SK-N-SH treated with all-trans-retinoic acid at 6 μM for 48 hours (cell line): ENCODE measurements around the gene XAGE1A.

Source experiments
- ATAC-seq: fragments of 200-7000 bp; cut with Tn5 transposase; 3 replicates; pipeline ENCODE4 v1.9.1; 2020; ENCODE audit warnings: mild to moderate bottlenecking, moderate library complexity
- ARNTL ChIP-seq: fragments of 450-650 bp; formaldehyde crosslinking; IDR thresholded peaks from 2 replicates; pipeline ENCODE4 v1.5.0; 2020; ENCODE audit warnings: low read depth, mild to moderate bottlenecking, moderate library complexity, borderline replicate concordance
- BACH2 ChIP-seq: fragments of 250-450 bp; sonication (Bioruptor Pico); IDR thresholded peaks from 2 replicates; pipeline ENCODE4 v1.9.0; 2021; ENCODE audit warnings: mild to moderate bottlenecking, borderline replicate concordance
- CSDC2 ChIP-seq: fragments of 250-450 bp; sonication (Bioruptor Pico); IDR thresholded peaks from 2 replicates; pipeline ENCODE4 v1.5.0; 2020; ENCODE audit warnings: mild to moderate bottlenecking, moderate library complexity
- CSRNP3 ChIP-seq: fragments of 250-450 bp; sonication (Bioruptor Pico); IDR thresholded peaks from 2 replicates; pipeline ENCODE4 v1.5.1; 2021; ENCODE audit warnings: mild to moderate bottlenecking, moderate library complexity
- ESRRG ChIP-seq: fragments of 250-450 bp; sonication (Bioruptor Pico); IDR thresholded peaks from 2 replicates; pipeline ENCODE4 v1.6.1; 2021; ENCODE audit warnings: mild to moderate bottlenecking
- GLIS3 ChIP-seq: fragments of 250-450 bp; sonication (Bioruptor Pico); IDR thresholded peaks from 2 replicates; pipeline ENCODE4 v1.5.0; 2020; ENCODE audit warnings: mild to moderate bottlenecking, moderate library complexity
- ISL1 ChIP-seq: fragments of 250-450 bp; sonication (Bioruptor Pico); IDR thresholded peaks from 2 replicates; pipeline ENCODE4 v2.1.2; 2022; ENCODE audit warnings: mild to moderate bottlenecking, moderate library complexity
- OSR1 ChIP-seq: fragments of 250-450 bp; sonication (Bioruptor Pico); IDR thresholded peaks from 2 replicates; pipeline ENCODE4 v1.8.0; 2022; ENCODE audit warnings: moderate library complexity, mild to moderate bottlenecking, inconsistent platforms
- PPARA ChIP-seq: fragments of 250-450 bp; sonication (Bioruptor Pico); IDR thresholded peaks from 2 replicates; pipeline ENCODE4 v1.5.0; 2020; ENCODE audit warnings: mild to moderate bottlenecking, borderline replicate concordance
- RARB ChIP-seq: fragments of 250-450 bp; sonication (Bioruptor Pico); IDR thresholded peaks from 2 replicates; pipeline ENCODE4 v1.8.0; 2021; ENCODE audit warnings: mild to moderate bottlenecking, moderate library complexity
- TCF4 ChIP-seq: fragments of 250-450 bp; sonication (Bioruptor Pico); IDR thresholded peaks from 2 replicates; pipeline ENCODE4 v1.8.0; 2021; ENCODE audit warnings: mild to moderate bottlenecking, moderate library complexity, borderline replicate concordance
- TOX ChIP-seq: fragments of 250-450 bp; sonication (Bioruptor Pico); IDR thresholded peaks from 2 replicates; pipeline ENCODE4 v1.8.0; 2021; ENCODE audit warnings: mild to moderate bottlenecking, moderate library complexity, borderline replicate concordance
- TSHZ2 ChIP-seq: fragments of 250-450 bp; sonication (Bioruptor Pico); IDR thresholded peaks from 2 replicates; pipeline ENCODE4 v1.5.0; 2020; ENCODE audit warnings: mild to moderate bottlenecking, moderate library complexity
- ZC3H10 ChIP-seq: fragments of 250-450 bp; sonication (Bioruptor Pico); IDR thresholded peaks from 2 replicates; pipeline ENCODE4 v1.5.1; 2021; ENCODE audit warnings: mild to moderate bottlenecking, moderate library complexity
- ZFP3 ChIP-seq: fragments of 250-450 bp; sonication (Bioruptor Pico); IDR thresholded peaks from 2 replicates; pipeline ENCODE4 v1.5.0; 2020; ENCODE audit warnings: mild to moderate bottlenecking, moderate library complexity
- ZFP30 ChIP-seq: fragments of 450-650 bp; formaldehyde crosslinking; IDR thresholded peaks from 2 replicates; pipeline ENCODE4 v1.5.0; 2022; ENCODE audit warnings: mild to moderate bottlenecking, moderate library complexity
- ZNF565 ChIP-seq: fragments of 450-650 bp; formaldehyde crosslinking; conservative IDR thresholded peaks from 2 replicates; pipeline ENCODE4 v1.5.0; 2020; ENCODE audit warnings: low read depth, mild to moderate bottlenecking, moderate library complexity
- ZNF70 ChIP-seq: fragments of 450-650 bp; formaldehyde crosslinking; IDR thresholded peaks from 2 replicates; pipeline ENCODE4 v1.5.0; 2020; ENCODE audit warnings: mild to moderate bottlenecking, moderate library complexity
- ZNF8 ChIP-seq: fragments of 450-650 bp; formaldehyde crosslinking; IDR thresholded peaks from 2 replicates; pipeline ENCODE4 v1.5.0; 2020; ENCODE audit warnings: mild to moderate bottlenecking, moderate library complexity
- TF ChIP-seq, protein P1 (sequence below): fragments of 250-450 bp; sonication (Bioruptor Pico); IDR thresholded peaks from 2 replicates; pipeline ENCODE4 v1.8.0; 2021; ENCODE audit warnings: low read depth, mild to moderate bottlenecking, moderate library complexity, borderline replicate concordance
- TF ChIP-seq, protein P2 (sequence below): fragments of 250-450 bp; sonication (Bioruptor Pico); IDR thresholded peaks from 2 replicates; pipeline ENCODE4 v1.5.1; 2020; ENCODE audit warnings: low read depth, mild to moderate bottlenecking, moderate library complexity
- TF ChIP-seq, protein P3 (sequence below): fragments of 250-450 bp; sonication (Bioruptor Pico); IDR thresholded peaks from 2 replicates; pipeline ENCODE4 v1.8.0; 2020; ENCODE audit warnings: mild to moderate bottlenecking, moderate library complexity, borderline replicate concordance

XAGE1A gene

DNA sequence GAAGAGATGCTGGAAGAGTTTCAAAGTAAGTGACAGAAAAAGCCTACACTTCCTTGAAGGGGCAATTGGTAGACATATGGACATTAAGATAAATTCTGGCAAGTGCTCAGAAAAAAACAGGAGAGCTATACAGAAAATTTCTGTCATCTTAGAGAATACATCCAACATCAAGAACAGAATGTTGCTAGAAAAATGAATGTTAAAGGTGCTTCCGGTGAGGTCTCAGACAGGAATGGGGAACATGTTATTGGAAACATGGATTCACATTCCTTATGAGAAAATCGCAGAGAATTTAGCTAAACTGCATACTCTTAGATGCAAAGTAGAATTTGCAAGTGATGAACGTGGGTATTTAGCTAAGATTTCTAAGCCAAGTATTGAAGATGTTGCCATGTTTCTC is 11.7 kb downstream of the XAGE1A start:
- TF ChIP-seq, protein P1, sequence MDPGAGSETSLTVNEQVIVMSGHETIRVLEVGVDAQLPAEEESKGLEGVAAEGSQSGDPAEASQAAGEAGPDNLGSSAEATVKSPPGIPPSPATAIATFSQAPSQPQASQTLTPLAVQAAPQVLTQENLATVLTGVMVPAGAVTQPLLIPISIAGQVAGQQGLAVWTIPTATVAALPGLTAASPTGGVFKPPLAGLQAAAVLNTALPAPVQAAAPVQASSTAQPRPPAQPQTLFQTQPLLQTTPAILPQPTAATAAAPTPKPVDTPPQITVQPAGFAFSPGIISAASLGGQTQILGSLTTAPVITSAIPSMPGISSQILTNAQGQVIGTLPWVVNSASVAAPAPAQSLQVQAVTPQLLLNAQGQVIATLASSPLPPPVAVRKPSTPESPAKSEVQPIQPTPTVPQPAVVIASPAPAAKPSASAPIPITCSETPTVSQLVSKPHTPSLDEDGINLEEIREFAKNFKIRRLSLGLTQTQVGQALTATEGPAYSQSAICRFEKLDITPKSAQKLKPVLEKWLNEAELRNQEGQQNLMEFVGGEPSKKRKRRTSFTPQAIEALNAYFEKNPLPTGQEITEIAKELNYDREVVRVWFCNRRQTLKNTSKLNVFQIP, result no peak
- TF ChIP-seq OSR1 (no peak), ZNF70 (no peak), ARNTL (CRISPR knock-in tag) (no peak), CSRNP3 (CRISPR knock-in tag) (no peak), TOX (CRISPR knock-in tag) (no peak), RARB (CRISPR knock-in tag) (no peak), BACH2 (CRISPR knock-in tag) (no peak), ZFP3 (CRISPR knock-in tag) (no peak), PPARA (CRISPR knock-in tag) (no peak), ZNF8 (CRISPR knock-in tag) (no peak), TCF4 (no peak), ESRRG (CRISPR knock-in tag) (no peak), CSDC2 (no peak), TSHZ2 (CRISPR knock-in tag) (no peak)
- ATAC-seq, result no peak

- ATAC-seq, result no peak
- no peak for TF ChIP-seq OSR1
- TF ChIP-seq TCF4, result no peak
- no peak for TF ChIP-seq ZC3H10 (CRISPR knock-in tag)
- no peak for TF ChIP-seq ZNF8 (CRISPR knock-in tag)
- no peak for TF ChIP-seq CSDC2
- TF ChIP-seq ZFP3 (CRISPR knock-in tag), result no peak
- TF ChIP-seq, protein P2, sequence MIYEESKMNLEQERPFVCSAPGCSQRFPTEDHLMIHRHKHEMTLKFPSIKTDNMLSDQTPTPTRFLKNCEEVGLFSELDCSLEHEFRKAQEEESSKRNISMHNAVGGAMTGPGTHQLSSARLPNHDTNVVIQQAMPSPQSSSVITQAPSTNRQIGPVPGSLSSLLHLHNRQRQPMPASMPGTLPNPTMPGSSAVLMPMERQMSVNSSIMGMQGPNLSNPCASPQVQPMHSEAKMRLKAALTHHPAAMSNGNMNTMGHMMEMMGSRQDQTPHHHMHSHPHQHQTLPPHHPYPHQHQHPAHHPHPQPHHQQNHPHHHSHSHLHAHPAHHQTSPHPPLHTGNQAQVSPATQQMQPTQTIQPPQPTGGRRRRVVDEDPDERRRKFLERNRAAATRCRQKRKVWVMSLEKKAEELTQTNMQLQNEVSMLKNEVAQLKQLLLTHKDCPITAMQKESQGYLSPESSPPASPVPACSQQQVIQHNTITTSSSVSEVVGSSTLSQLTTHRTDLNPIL (CRISPR knock-in tag), result no peak
- no peak for TF ChIP-seq ZNF565 (CRISPR knock-in tag)
- TF ChIP-seq CSRNP3 (CRISPR knock-in tag), result no peak
- no peak for TF ChIP-seq ZFP30 (CRISPR knock-in tag)
- TF ChIP-seq RARB (CRISPR knock-in tag), result no peak
- TF ChIP-seq ISL1 (CRISPR knock-in tag), result no peak
- TF ChIP-seq GLIS3, result no peak
- no peak for TF ChIP-seq ARNTL (CRISPR knock-in tag)
- TF ChIP-seq ZNF70, result no peak
- TF ChIP-seq, protein P3, sequence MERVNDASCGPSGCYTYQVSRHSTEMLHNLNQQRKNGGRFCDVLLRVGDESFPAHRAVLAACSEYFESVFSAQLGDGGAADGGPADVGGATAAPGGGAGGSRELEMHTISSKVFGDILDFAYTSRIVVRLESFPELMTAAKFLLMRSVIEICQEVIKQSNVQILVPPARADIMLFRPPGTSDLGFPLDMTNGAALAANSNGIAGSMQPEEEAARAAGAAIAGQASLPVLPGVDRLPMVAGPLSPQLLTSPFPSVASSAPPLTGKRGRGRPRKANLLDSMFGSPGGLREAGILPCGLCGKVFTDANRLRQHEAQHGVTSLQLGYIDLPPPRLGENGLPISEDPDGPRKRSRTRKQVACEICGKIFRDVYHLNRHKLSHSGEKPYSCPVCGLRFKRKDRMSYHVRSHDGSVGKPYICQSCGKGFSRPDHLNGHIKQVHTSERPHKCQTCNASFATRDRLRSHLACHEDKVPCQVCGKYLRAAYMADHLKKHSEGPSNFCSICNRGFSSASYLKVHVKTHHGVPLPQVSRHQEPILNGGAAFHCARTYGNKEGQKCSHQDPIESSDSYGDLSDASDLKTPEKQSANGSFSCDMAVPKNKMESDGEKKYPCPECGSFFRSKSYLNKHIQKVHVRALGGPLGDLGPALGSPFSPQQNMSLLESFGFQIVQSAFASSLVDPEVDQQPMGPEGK (CRISPR knock-in tag), result no peak
- TF ChIP-seq, protein P1, result no peak
These were observed 14.3 kb downstream of the XAGE1A start for GRCh38 chrX:52509916-52510315.

GRCh38 chrX:52511126-52511525 is 15.5 kb downstream of the XAGE1A start:
- ATAC-seq, result peak; percentile 80

DNA sequence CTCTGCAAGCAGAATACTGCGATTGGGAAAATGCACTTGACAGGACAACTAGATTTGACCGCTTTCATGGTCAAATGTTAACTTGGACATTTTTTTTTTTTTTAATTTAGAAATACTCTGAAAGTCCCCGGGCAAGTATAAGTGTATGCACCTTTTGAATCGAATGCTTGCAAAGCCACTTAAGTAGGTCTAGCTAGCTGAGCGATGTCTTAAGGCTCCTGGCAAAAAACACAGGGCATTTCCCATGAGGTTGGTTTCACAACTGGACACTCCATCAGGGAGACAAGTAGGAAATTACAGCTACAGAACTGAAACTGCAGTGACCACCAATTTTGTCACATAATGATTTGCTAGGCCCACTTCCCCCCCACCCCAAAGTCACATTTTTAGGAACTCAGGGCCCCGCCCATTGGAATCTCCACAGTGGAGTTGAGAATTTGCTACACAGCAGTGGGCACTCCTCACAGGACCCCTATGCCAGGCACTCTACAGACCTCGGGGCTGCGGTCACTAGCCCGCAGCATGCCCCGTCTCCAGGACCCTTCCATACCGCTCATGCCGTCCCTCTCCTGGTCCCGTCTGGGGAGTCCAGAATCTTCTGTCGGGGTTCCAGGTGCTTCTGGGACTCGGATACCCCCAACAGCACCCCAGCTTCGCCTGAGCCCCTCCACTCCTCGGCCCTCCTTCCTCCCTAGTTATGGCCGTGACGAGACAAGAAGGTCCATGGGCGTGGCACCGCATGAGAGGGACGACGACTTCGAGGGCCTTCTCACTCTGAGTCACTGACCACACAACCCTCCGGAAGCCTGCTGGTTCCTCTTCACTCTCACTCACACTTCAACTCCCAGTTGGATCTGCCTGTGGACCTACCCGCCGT is 20.7 kb downstream of the XAGE1A start:
- ATAC-seq, result peak; percentile 45

DNA sequence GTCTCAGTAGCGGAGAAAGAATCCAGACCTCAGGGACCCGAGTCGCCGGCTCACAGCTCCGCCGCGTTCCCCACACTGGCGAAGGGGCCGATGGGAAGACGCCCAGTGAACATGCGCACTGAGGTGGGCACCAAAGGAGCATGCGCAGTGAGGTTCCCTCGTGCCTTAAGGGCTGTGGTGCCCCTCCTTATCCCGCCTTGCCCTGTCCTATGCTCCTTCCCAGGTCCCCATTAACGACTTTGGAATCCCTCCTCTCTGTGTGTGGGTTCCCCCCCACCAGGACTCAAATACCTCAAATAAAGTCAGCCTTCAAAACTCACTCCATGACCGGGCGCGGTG is 21.3 kb downstream of the XAGE1A start, which contains the start of gene XAGE1B:
TSS of gene XAGE1B (minus strand) at position 77 of the 339 bp plus-strand sequence. CDS start 1,536 bp downstream, outside the sequence.
- peak; percentile 63 for ATAC-seq
